Lower leg skin (tissue), 4 donors: ENCODE results near the gene ANKRD2. TPM values are rescaled to one million over a fixed set of nuclear protein-coding genes. Genes with fewer than 3 reads are reported as not detected.

Experiments
- DNase-seq, 2 donors: peaks; one replicate each; pipeline ENCODE4 v3.0.0-alpha.2; 2019; ENCODE audit warnings: low spot score in 2 of 2
- H3K4me3 ChIP-seq: fragments of 200-600 bp; sonication (generic); 2 replicates; pipeline ENCODE4 v1.5.1; 2017; ENCODE audit warnings: mild to moderate bottlenecking, low read depth; ENCODE audit not compliant: poor library complexity, severe bottlenecking
- POLR2A ChIP-seq, 2 donors: fragments of 450-650 bp; IDR thresholded peaks; one replicate each; pipeline ENCODE4 v1.6.1; 2016 to 2017; ENCODE audit warnings: antibody characterized with exemption in 2 of 2, mild to moderate bottlenecking in 1 of 2, moderate library complexity in 1 of 2
- WGBS, 2 donors: methylation state at CpG; one replicate each; pipeline ENCODE4 v1.1.5; 2018; 5-methylcytosine and 5-hydroxymethylcytosine counted together
- intact Hi-C: fragments of 100-400 bp; cut with DNase I; formaldehyde crosslinking; loops from one replicate; pipeline ENCODE4 v1.15.0; 2023; ENCODE audit warnings: low total_unique reads
- total RNA-seq, 4 donors: library from RNA; depleted of rRNA; stranded (reverse); fragments of >200 nt; gene quantifications; one replicate each; pipeline ENCODE4 v1.1.0, GENCODE V29; 2016
- TF ChIP-seq, protein P1 (sequence below), 3 donors: fragments of 450-650 bp; IDR thresholded peaks; one replicate each; pipeline ENCODE4 v1.5.1; 2016; ENCODE audit warnings: antibody characterized with exemption in 3 of 3, mild to moderate bottlenecking in 3 of 3, moderate library complexity in 2 of 3

ANKRD2 gene
- total RNA-seq, 4 donors from 2014 or later = 3.6 to 5.5 (median 4.8) TPM

- TF ChIP-seq, protein P1, sequence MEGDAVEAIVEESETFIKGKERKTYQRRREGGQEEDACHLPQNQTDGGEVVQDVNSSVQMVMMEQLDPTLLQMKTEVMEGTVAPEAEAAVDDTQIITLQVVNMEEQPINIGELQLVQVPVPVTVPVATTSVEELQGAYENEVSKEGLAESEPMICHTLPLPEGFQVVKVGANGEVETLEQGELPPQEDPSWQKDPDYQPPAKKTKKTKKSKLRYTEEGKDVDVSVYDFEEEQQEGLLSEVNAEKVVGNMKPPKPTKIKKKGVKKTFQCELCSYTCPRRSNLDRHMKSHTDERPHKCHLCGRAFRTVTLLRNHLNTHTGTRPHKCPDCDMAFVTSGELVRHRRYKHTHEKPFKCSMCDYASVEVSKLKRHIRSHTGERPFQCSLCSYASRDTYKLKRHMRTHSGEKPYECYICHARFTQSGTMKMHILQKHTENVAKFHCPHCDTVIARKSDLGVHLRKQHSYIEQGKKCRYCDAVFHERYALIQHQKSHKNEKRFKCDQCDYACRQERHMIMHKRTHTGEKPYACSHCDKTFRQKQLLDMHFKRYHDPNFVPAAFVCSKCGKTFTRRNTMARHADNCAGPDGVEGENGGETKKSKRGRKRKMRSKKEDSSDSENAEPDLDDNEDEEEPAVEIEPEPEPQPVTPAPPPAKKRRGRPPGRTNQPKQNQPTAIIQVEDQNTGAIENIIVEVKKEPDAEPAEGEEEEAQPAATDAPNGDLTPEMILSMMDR (IDR thresholded peaks at IDR 0.05) = no peak
- no peak for TF ChIP-seq POLR2A (IDR thresholded peaks at IDR 0.05)
- DNase-seq = no peak
- intact Hi-C loops = no loop called here
- no peak overlapping the region for H3K4me3 ChIP-seq
- 87 to 88% methylated on average over 10 of the region's 10 CpGs for WGBS, 2 donors
Measured at GRCh38 chr10:97531401-97531986, 41.1 kb upstream of the ANKRD2 start.

GRCh38 chr10:97532935-97533671, 39.5 kb upstream of the ANKRD2 start:
- TF ChIP-seq POLR2A (IDR thresholded peaks at IDR 0.05) = no peak
- TF ChIP-seq, protein P1 (IDR thresholded peaks at IDR 0.05) = no peak
- no peak overlapping the region for H3K4me3 ChIP-seq
- WGBS, 2 donors = 71 to 80% methylated on average over 12 of the region's 12 CpGs
- intact Hi-C loops = no loop called here
- no peak for DNase-seq

DNA sequence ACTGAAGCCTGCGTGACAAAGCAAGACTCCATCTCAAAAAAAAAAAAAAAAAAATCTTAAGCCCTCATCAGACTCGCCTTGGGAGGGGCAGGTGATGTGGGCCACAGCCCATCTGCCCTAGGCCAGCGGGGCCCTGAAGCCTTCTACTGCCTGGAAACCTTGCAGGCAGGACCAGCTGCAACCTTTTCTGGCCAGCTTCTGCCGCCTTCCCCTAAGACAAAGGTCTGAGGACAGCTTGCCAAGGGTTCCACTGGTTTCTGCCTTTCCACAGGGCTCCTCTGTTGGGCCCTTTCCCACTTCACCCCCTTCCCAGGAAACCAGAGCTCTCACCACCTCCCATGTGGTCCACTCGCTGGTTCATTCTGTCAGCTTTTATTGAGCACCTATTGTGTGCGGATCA, 38.7 kb upstream of the ANKRD2 start:
- TF ChIP-seq, protein P1 (IDR thresholded peaks at IDR 0.05) = no peak
- no peak for TF ChIP-seq POLR2A (IDR thresholded peaks at IDR 0.05)
- WGBS, 2 donors = 72 to 85% methylated on average over 6 of the region's 6 CpGs
- H3K4me3 ChIP-seq = no peak overlapping the region
- intact Hi-C loops = no loop called here
- DNase-seq = no peak

- intact Hi-C loops = no loop called here
- TF ChIP-seq, protein P1 (IDR thresholded peaks at IDR 0.05) = no peak
- no peak for TF ChIP-seq POLR2A (IDR thresholded peaks at IDR 0.05)
- DNase-seq = no peak
- WGBS, 2 donors = 80 to 91% methylated on average over 6 of the region's 6 CpGs
- no peak overlapping the region for H3K4me3 ChIP-seq
Measured at GRCh38 chr10:97534746-97535367, 37.7 kb upstream of the ANKRD2 start.

DNA sequence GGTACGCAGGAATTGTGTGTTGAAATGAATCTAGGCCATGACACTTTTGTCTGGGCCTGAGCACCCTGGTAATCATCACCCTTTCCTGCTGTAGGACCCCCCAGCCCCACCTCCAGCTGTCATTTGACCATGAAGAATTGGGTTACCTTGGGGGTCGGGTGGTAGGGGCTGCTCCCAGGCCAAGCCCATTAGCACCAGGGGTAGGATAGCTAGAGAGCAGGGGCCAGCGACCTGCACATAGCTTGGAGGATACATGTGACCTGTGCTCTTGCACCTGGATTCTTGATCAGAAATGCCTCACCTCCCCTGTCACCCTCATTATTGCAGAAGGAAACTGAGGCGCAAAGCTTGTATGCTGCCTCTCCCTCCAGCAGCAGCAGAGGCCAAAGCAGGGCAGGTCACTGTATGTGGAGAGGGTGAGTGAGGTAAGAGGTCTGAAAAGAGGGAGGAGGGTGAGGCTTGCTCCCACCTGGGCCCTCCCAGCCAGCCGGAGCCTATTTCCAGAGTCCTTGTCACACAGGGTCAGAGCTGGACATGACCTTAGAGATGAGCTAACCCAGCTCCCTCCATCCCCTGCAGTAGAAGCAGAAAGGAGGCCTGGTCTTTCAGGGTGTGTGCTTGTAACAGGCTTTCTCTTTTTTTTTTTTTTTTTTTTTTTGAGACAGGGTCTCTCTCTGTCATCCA, 35.3 kb upstream of the ANKRD2 start:
- H3K4me3 ChIP-seq = no peak overlapping the region
- 86 to 89% methylated on average over 5 of the region's 5 CpGs for WGBS, 2 donors
- no peak for DNase-seq
- intact Hi-C loops = no loop called here
- no peak for TF ChIP-seq POLR2A (IDR thresholded peaks at IDR 0.05)
- TF ChIP-seq, protein P1 (IDR thresholded peaks at IDR 0.05) = no peak
